ENCODE data around the gene DICER1. TPM values are rescaled to one million over a fixed set of nuclear protein-coding genes. Genes with fewer than 3 reads are reported as not detected.

Gene DICER1
- polyA plus RNA-seq, 1 donor from 2014 or later: 93.8 TPM

DNA sequence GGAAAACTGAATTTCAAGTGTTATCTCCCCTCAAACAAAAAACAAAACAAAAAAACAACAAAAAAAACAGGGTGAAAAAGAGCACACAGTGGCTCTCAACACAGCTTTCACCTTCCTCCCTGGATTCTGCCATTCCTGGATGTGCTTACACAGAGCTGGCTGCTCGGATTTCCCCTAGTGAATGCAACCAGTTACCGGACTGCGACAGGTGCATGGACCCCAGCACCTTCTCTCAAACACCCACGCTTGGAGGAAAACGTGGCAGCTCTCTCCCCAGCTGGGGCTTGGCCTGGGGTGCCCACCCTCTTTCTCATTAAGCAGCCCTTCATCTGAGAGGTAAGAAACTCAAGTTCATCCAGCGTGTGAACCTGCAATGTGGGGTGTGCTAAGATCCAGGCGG, 33.5 kb upstream of the DICER1 start:
- no peaks in the 10 kb centered on the region for H4K20me1 ChIP-seq (ENCODE audit: insufficient read depth)
- no peaks in the 10 kb centered on the region for H3F3A ChIP-seq (ENCODE audit: insufficient read depth, low read length, poor library complexity, severe bottlenecking)
- H3K27ac ChIP-seq (ENCODE audit: low read length): no peak overlapping the region
- H3K36me3 ChIP-seq (ENCODE audit: insufficient read depth, low read length): no peaks in the 10 kb centered on the region
- no peaks in the 10 kb centered on the region for H3K9me3 ChIP-seq (ENCODE audit: low read length)
- H3K4me3 ChIP-seq (ENCODE audit: low read length): no peak overlapping the region
- H3K9me2 ChIP-seq (ENCODE audit: insufficient read depth, low read length): no peaks in the 10 kb centered on the region
- no peak overlapping the region for H2AFZ ChIP-seq (ENCODE audit: low read depth, low read length)
- no peak for TF ChIP-seq EP300 (conservative IDR thresholded peaks at IDR 0.05; ENCODE audit: poor library complexity, severe bottlenecking)
- TF ChIP-seq RAD21 (conservative IDR thresholded peaks at IDR 0.05): no peak
- no peak for TF ChIP-seq POLR2AphosphoS5 (IDR thresholded peaks at IDR 0.05)
- TF ChIP-seq SMC3 (conservative IDR thresholded peaks at IDR 0.05; ENCODE audit: poor library complexity): no peak
- TF ChIP-seq, protein P1, sequence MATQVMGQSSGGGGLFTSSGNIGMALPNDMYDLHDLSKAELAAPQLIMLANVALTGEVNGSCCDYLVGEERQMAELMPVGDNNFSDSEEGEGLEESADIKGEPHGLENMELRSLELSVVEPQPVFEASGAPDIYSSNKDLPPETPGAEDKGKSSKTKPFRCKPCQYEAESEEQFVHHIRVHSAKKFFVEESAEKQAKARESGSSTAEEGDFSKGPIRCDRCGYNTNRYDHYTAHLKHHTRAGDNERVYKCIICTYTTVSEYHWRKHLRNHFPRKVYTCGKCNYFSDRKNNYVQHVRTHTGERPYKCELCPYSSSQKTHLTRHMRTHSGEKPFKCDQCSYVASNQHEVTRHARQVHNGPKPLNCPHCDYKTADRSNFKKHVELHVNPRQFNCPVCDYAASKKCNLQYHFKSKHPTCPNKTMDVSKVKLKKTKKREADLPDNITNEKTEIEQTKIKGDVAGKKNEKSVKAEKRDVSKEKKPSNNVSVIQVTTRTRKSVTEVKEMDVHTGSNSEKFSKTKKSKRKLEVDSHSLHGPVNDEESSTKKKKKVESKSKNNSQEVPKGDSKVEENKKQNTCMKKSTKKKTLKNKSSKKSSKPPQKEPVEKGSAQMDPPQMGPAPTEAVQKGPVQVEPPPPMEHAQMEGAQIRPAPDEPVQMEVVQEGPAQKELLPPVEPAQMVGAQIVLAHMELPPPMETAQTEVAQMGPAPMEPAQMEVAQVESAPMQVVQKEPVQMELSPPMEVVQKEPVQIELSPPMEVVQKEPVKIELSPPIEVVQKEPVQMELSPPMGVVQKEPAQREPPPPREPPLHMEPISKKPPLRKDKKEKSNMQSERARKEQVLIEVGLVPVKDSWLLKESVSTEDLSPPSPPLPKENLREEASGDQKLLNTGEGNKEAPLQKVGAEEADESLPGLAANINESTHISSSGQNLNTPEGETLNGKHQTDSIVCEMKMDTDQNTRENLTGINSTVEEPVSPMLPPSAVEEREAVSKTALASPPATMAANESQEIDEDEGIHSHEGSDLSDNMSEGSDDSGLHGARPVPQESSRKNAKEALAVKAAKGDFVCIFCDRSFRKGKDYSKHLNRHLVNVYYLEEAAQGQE (IDR thresholded peaks at IDR 0.05; ENCODE audit: borderline replicate concordance): no peak
- TF ChIP-seq TAF1 (IDR thresholded peaks at IDR 0.05; ENCODE audit: low read depth): no peak
- TF ChIP-seq, protein P2, sequence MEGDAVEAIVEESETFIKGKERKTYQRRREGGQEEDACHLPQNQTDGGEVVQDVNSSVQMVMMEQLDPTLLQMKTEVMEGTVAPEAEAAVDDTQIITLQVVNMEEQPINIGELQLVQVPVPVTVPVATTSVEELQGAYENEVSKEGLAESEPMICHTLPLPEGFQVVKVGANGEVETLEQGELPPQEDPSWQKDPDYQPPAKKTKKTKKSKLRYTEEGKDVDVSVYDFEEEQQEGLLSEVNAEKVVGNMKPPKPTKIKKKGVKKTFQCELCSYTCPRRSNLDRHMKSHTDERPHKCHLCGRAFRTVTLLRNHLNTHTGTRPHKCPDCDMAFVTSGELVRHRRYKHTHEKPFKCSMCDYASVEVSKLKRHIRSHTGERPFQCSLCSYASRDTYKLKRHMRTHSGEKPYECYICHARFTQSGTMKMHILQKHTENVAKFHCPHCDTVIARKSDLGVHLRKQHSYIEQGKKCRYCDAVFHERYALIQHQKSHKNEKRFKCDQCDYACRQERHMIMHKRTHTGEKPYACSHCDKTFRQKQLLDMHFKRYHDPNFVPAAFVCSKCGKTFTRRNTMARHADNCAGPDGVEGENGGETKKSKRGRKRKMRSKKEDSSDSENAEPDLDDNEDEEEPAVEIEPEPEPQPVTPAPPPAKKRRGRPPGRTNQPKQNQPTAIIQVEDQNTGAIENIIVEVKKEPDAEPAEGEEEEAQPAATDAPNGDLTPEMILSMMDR (IDR thresholded peaks at IDR 0.05; ENCODE audit: poor library complexity, severe bottlenecking): no peak
- no peak for TF ChIP-seq EZH2 (IDR thresholded peaks at IDR 0.05; ENCODE audit: borderline replicate concordance, insufficient read depth, low read length, poor library complexity, severe bottlenecking)
- TF ChIP-seq MXI1 (conservative IDR thresholded peaks at IDR 0.05; ENCODE audit: poor library complexity, severe bottlenecking): no peak
- no peak overlapping the region for H3K4me2 ChIP-seq (ENCODE audit: low read length)
- no peaks in the 10 kb centered on the region for H3K27me3 ChIP-seq (ENCODE audit: insufficient read depth, low read depth, low read length)
- no peak overlapping the region for H3K9ac ChIP-seq (ENCODE audit: low read length)
- H3K79me2 ChIP-seq (replicated peaks; ENCODE audit: insufficient read depth, low read length): no peaks in the 10 kb centered on the region

DNA sequence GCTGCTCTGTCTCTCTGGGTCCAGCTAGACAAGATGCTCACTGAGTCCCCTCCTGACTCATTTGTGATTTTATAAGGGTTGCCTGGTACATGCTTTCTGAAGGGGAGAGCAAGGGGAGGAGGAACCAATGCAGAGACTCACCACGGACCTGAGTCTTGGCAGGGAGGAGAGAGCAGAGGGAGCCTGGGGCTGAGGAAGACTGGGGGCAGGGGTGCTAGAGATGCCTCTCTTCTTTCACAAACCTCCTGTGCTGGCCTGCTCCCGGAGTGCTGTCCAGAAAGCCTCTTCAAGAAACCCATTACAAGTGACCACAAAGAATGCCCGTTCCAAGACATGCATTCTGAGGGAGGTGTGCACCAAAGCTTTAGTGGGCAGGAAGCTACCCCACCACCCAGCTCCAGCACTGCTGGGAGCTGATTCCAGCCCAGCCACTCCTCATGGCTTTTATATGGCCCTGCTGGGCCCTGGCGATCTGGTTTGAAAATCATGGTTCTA, 33.1 kb upstream of the DICER1 start:
- Histone ChIP-seq H3K4me2 (ENCODE audit: low read length) (no peak overlapping the region), H3K9ac (ENCODE audit: low read length) (no peak overlapping the region), H3K36me3 (ENCODE audit: insufficient read depth, low read length) (no peaks in the 10 kb centered on the region), H3K9me2 (ENCODE audit: insufficient read depth, low read length) (no peaks in the 10 kb centered on the region), H3K9me3 (ENCODE audit: low read length) (no peaks in the 10 kb centered on the region), H3F3A (ENCODE audit: insufficient read depth, low read length, poor library complexity, severe bottlenecking) (no peaks in the 10 kb centered on the region), H3K27ac (ENCODE audit: low read length) (no peak overlapping the region), H3K27me3 (ENCODE audit: insufficient read depth, low read depth, low read length) (no peaks in the 10 kb centered on the region), H2AFZ (ENCODE audit: low read depth, low read length) (no peak overlapping the region), H4K20me1 (ENCODE audit: insufficient read depth) (no peaks in the 10 kb centered on the region), H3K4me3 (ENCODE audit: low read length) (no peak overlapping the region), H3K79me2 (replicated peaks; ENCODE audit: insufficient read depth, low read length) (no peaks in the 10 kb centered on the region)
- TF ChIP-seq TAF1 (IDR thresholded peaks at IDR 0.05; ENCODE audit: low read depth) (no peak), SMC3 (conservative IDR thresholded peaks at IDR 0.05; ENCODE audit: poor library complexity) (no peak), POLR2AphosphoS5 (IDR thresholded peaks at IDR 0.05) (no peak), EZH2 (IDR thresholded peaks at IDR 0.05; ENCODE audit: borderline replicate concordance, insufficient read depth, low read length, poor library complexity, severe bottlenecking) (no peak), RAD21 (conservative IDR thresholded peaks at IDR 0.05) (no peak), MXI1 (conservative IDR thresholded peaks at IDR 0.05; ENCODE audit: poor library complexity, severe bottlenecking) (no peak), EP300 (conservative IDR thresholded peaks at IDR 0.05; ENCODE audit: poor library complexity, severe bottlenecking) (no peak)
- TF ChIP-seq, protein P2 (IDR thresholded peaks at IDR 0.05; ENCODE audit: poor library complexity, severe bottlenecking): no peak
- TF ChIP-seq, protein P1 (IDR thresholded peaks at IDR 0.05; ENCODE audit: borderline replicate concordance): no peak

All from neural cell (in vitro differentiated cells).